Trophoblast cell (in vitro differentiated cells and primary cell): ENCODE results near the gene STRN4.
"Not testable (repeated sequence)": the region's sequence is repeated elsewhere in the genome, so short reads cannot be mapped to it uniquely, and the experiment has no call there.

Experiments
- DNase-seq, 2 donors: peaks; one replicate each; pipeline ENCODE4 v3.0.0-alpha.2; 2016
- H2AFZ ChIP-seq: 2 replicates; pipeline ENCODE4 v1.6.1; 2013; ENCODE audit warnings: low read length, moderate library complexity, mild to moderate bottlenecking; ENCODE audit not compliant: insufficient read depth, poor library complexity
- H2AK5ac ChIP-seq: 2 replicates; pipeline ENCODE4 v1.6.1; 2013; ENCODE audit warnings: mild to moderate bottlenecking, low read length
- H2BK120ac ChIP-seq: 2 replicates; pipeline ENCODE4 v1.6.1; 2013; ENCODE audit warnings: low read length, mild to moderate bottlenecking, moderate library complexity; ENCODE audit not compliant: insufficient read depth, poor library complexity
- H2BK12ac ChIP-seq: 2 replicates; pipeline ENCODE4 v1.6.1; 2013; ENCODE audit warnings: mild to moderate bottlenecking, low read length, moderate library complexity
- H2BK5ac ChIP-seq: 2 replicates; pipeline ENCODE4 v1.6.1; 2013; ENCODE audit warnings: low read length, low read depth, moderate library complexity, mild to moderate bottlenecking; ENCODE audit not compliant: poor library complexity
- H3K14ac ChIP-seq: 2 replicates; pipeline ENCODE4 v1.6.1; 2013; ENCODE audit warnings: mild to moderate bottlenecking, low read length
- H3K18ac ChIP-seq: 2 replicates; pipeline ENCODE4 v1.6.1; 2013; ENCODE audit warnings: mild to moderate bottlenecking, low read length
- H3K23ac ChIP-seq: 2 replicates; pipeline ENCODE4 v1.6.1; 2013; ENCODE audit warnings: low read length
- H3K27ac ChIP-seq: 2 replicates; pipeline ENCODE4 v1.5.1; 2013; ENCODE audit warnings: low read depth, mild to moderate bottlenecking, inconsistent platforms, low read length, moderate library complexity
- H3K27me3 ChIP-seq: 2 replicates; pipeline ENCODE4 v1.6.1; 2013; ENCODE audit warnings: inconsistent platforms, mild to moderate bottlenecking, low read length, moderate library complexity; ENCODE audit not compliant: insufficient read depth
- H3K36me3 ChIP-seq, 2 experiments: 1 replicate in 1 of 2; 2 replicates in 1 of 2; pipeline ENCODE4 v1.6.1; 2013; ENCODE audit warnings: low read length in 2 of 2, mild to moderate bottlenecking in 2 of 2, moderate library complexity in 1 of 2; ENCODE audit not compliant: insufficient read depth in 2 of 2, control insufficient read depth in 1 of 2
- H3K4ac ChIP-seq: 2 replicates; pipeline ENCODE4 v1.6.1; 2013; ENCODE audit warnings: low read depth, mild to moderate bottlenecking, low read length, moderate library complexity
- H3K4me1 ChIP-seq, 2 experiments: 1 replicate in 1 of 2; 2 replicates in 1 of 2; pipeline ENCODE4 v1.6.1; 2013; ENCODE audit warnings: low read length in 2 of 2, mild to moderate bottlenecking in 2 of 2, moderate library complexity in 1 of 2; ENCODE audit not compliant: insufficient read depth in 2 of 2, control insufficient read depth in 1 of 2
- H3K4me2 ChIP-seq: 2 replicates; pipeline ENCODE4 v1.6.1; 2013; ENCODE audit warnings: inconsistent platforms, mild to moderate bottlenecking, low read length, moderate library complexity
- H3K4me3 ChIP-seq: 2 replicates; pipeline ENCODE4 v1.5.1; 2013; ENCODE audit warnings: mild to moderate bottlenecking, low read depth, low read length, inconsistent platforms
- H3K79me1 ChIP-seq: one replicate; pipeline ENCODE4 v1.6.1; 2013; ENCODE audit warnings: low read length
- H3K79me2 ChIP-seq: 2 replicates; pipeline ENCODE4 v1.6.1; 2013; ENCODE audit warnings: low read length, mild to moderate bottlenecking; ENCODE audit not compliant: control insufficient read depth, insufficient read depth, poor library complexity
- H3K9ac ChIP-seq: 2 replicates; pipeline ENCODE4 v1.6.1; 2013; ENCODE audit warnings: mild to moderate bottlenecking, low read length
- H3K9me3 ChIP-seq: 2 replicates; pipeline ENCODE4 v1.6.1; 2013; ENCODE audit warnings: low read depth, mild to moderate bottlenecking, control low read depth, inconsistent platforms, low read length; ENCODE audit not compliant: insufficient read depth
- H4K12ac ChIP-seq: 2 replicates; pipeline ENCODE4 v1.6.1; 2013; ENCODE audit warnings: low read depth, mild to moderate bottlenecking, low read length, moderate library complexity
- H4K8ac ChIP-seq: 2 replicates; pipeline ENCODE4 v1.6.1; 2013; ENCODE audit warnings: low read depth, mild to moderate bottlenecking, low read length, moderate library complexity
- H4K91ac ChIP-seq: one replicate; pipeline ENCODE4 v1.6.1; 2013; ENCODE audit warnings: low read depth, mild to moderate bottlenecking, low read length, moderate library complexity
- WGBS: extraction: QIAGEN DNeasy Blood & Tissue Kit; methylation state at CpG from one replicate; pipeline ENCODE4 v1.1.7; 2013; ENCODE audit warnings: missing lambda C conversion rate; ENCODE audit not compliant: insufficient read length, insufficient coverage; ENCODE audit errors: extremely low coverage; 5-methylcytosine and 5-hydroxymethylcytosine counted together

Gene STRN4

DNA sequence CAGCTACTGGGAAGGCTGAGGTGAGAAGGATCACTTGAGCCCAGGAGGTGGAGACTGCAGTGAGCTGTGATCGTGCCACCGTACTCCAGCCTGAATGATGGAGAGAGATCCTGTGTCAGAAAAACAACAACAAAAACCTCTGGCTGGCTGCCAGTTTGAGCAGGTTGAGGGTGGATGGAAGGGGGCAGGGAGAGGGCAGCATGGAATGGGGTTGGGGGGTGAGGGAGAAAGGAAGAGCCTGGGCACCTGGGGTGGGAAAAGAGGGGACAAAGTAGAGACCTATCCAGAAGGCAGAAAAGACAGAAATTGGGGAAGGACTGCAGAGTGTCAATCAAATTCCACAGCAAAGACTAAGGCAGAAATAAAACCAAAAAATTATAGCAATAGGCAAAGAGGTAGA, 37.4 kb upstream of the STRN4 start:
- Histone ChIP-seq H3K9ac (no peak overlapping the region), H3K4me1 (peaks cover 15 to 23% of the 10 kb centered on the region in 2 experiments), H2AFZ (no peak overlapping the region), H3K27ac (no peak overlapping the region), H3K23ac (no peak overlapping the region), H2BK5ac (no peak overlapping the region), H3K4ac (no peak overlapping the region), H2AK5ac (no peak overlapping the region), H3K4me2 (peak overlapping the region; percentile 88), H4K12ac (no peak overlapping the region), H3K36me3 (peaks cover 38 to 45% of the 10 kb centered on the region in 2 experiments), H2BK12ac (no peak overlapping the region), H3K79me1 (peaks cover 36% of the 10 kb centered on the region), H3K79me2 (peaks cover 28% of the 10 kb centered on the region), H3K14ac (no peak overlapping the region), H4K8ac (no peak overlapping the region), H3K27me3 (no peaks in the 10 kb centered on the region), H3K9me3 (peaks cover 5% of the 10 kb centered on the region), H3K18ac (no peak overlapping the region), H4K91ac (peak overlapping the region; percentile 70), H2BK120ac (peak overlapping the region; percentile 26), H3K4me3 (no peak overlapping the region)
- DNase-seq: no peak
- no CpG with 5 or more reads among the region's 2 CpGs for WGBS

DNA sequence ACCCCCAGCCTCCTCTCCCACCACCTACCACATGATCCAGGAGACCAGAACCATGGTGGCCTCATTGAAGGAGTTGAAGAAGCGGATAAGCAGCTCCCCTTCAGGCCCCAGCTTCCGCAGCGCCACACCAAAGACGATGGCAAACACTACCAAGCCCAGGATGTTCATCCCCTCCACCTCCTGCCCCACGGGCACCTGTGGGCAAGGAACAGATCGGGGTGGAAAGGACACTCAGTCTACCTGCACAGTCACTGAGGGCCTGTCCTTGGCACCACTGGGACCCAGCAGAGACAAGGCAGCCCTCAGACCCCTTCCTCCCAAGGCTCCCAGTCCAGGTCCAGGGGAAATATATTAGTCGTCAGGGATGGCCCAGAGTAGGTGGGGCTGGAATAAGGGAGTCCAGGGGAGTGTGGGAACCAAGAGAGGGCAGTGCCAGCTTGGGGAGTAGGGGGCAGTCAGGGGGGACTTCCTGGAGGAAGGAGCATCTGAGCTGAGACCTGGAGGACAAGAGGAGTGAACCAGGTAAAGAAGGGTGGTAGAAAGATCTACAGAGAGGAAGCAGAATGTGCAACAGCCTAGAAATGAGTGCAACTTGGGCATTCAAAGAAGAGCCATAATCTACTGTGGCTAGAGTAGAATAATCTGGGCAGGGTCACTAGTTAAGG, 36.2 kb upstream of the STRN4 start:
- Histone ChIP-seq H2AFZ (no peak overlapping the region), H3K18ac (peak overlapping the region; percentile 18), H3K9me3 (peaks cover 7% of the 10 kb centered on the region), H3K23ac (no peak overlapping the region), H2BK120ac (no peak overlapping the region), H3K79me1 (peaks cover 27% of the 10 kb centered on the region), H2AK5ac (no peak overlapping the region), H3K4me2 (no peak overlapping the region), H3K4me3 (no peak overlapping the region), H3K4ac (no peak overlapping the region), H3K27me3 (no peaks in the 10 kb centered on the region), H2BK12ac (no peak overlapping the region), H4K8ac (no peak overlapping the region), H3K36me3 (peaks cover 46 to 56% of the 10 kb centered on the region in 2 experiments), H4K12ac (no peak overlapping the region), H3K4me1 (peaks cover 15 to 22% of the 10 kb centered on the region in 2 experiments), H3K14ac (no peak overlapping the region), H2BK5ac (no peak overlapping the region), H3K79me2 (peaks cover 20% of the 10 kb centered on the region), H3K9ac (no peak overlapping the region), H4K91ac (no peak overlapping the region), H3K27ac (no peak overlapping the region)
- no CpG with 5 or more reads among the region's 7 CpGs for WGBS
- no peak for DNase-seq

DNA sequence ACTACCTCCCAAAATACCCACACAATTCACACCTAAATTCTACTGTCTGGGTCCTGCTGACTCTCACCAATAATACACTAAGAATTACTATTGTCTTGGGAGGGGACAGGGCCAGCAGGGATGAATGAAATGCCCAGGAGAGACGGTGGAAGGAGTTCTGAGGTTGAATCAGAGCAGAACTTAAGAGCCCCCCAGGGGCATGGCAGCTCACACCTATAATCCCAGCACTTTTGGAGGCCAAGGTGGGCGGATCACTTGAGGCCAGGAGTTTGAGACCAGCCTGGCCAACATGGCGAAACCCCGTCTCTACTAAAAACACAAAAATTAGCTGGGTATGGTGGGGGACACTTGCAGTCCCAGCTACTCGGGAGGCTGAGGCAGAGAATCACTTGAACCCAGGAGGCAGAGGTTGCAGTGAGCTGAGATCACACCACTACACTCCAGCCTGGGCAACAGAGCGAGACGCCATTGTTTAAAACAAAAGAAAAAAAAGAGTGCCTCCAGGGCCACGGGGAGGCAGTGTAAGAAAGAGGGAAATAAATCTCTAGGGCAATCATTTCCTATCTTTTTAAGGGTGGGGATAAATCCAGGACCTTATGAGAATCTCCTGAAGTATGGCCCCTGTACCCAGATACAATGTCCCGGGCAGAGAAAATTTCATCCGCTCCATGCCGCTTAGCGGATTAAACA, 31.9 kb upstream of the STRN4 start:
- not testable (repeated sequence) for H4K91ac ChIP-seq, H4K8ac ChIP-seq

DNA sequence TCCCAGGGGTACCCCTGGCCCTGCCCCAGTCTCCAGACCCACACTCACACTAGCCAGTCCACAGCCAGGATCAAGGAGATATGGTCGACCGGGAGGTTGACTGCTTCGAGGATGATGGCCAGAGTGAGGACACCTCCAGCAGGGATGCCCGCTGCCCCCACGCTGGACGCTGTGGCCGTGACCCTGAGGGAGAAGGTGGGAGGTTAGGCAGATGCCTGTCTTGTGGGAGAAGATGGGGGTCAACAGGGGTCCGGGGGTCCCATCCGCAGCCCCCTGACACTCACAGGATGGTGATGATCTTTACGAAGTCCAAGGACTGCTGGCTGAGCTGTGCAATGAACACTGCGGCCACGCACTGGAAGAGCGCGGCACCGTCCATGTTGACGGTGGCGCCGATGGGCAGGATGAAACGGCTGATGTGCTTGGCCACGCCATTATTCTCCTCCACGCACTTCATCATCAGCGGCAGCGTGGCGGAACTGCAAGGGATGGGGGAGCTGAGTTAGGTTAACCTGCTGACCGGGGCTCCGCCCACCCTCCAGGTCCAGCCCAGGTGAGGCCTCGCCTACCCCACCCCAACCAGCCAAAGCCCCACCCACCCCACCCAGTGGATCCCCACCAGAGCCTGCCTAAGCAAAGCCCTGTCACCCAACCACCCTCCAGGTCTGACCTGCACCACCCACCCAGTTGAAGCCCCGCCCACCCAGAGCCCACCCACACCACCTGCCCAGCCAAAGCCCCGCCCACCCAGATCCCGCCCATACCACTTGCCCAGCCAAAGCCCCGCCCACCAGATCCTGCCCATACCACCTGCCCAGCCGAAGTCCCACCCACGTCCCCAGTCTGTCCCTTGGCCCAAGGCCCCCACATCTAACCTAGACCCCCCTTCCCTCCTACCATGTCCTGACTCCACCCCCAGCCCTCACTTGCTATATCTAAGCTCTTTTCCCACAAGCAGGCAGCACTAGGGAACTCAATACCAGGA, 31.0 kb upstream of the STRN4 start:
- Histone ChIP-seq H3K4me2 (no peak overlapping the region), H3K4me3 (no peak overlapping the region), H3K9ac (no peak overlapping the region), H4K91ac (no peak overlapping the region), H2AK5ac (no peak overlapping the region), H2BK5ac (no peak overlapping the region), H2BK120ac (no peak overlapping the region), H3K23ac (no peak overlapping the region), H2BK12ac (no peak overlapping the region), H2AFZ (no peak overlapping the region), H3K9me3 (peaks cover 4% of the 10 kb centered on the region), H4K8ac (no peak overlapping the region), H3K79me1 (no peaks in the 10 kb centered on the region), H3K79me2 (no peaks in the 10 kb centered on the region), H3K4ac (no peak overlapping the region), H3K27ac (no peak overlapping the region), H3K18ac (no peak overlapping the region), H3K4me1 (no peaks in the 10 kb centered on the region), H3K36me3 (peaks cover 54 to 60% of the 10 kb centered on the region in 2 experiments), H3K14ac (no peak overlapping the region), H3K27me3 (no peaks in the 10 kb centered on the region), H4K12ac (no peak overlapping the region)
- WGBS: no CpG with 5 or more reads among the region's 33 CpGs
- no peak for DNase-seq

More for the DNA sequence above, 31.9 kb upstream of the STRN4 start:
- not testable (repeated sequence) for H3K9ac ChIP-seq, H3K27ac ChIP-seq, H3K4me2 ChIP-seq, H3K79me1 ChIP-seq, H3K14ac ChIP-seq, H2BK120ac ChIP-seq, H2AFZ ChIP-seq, H2AK5ac ChIP-seq, H3K23ac ChIP-seq, H3K4me1 ChIP-seq, H2BK5ac ChIP-seq, H3K4ac ChIP-seq, H3K79me2 ChIP-seq, H4K12ac ChIP-seq, H2BK12ac ChIP-seq, DNase-seq, H3K4me3 ChIP-seq, H3K18ac ChIP-seq, H3K9me3 ChIP-seq, H3K27me3 ChIP-seq
- peaks cover 63 to 69% of the 10 kb centered on the region in 2 experiments for H3K36me3 ChIP-seq
- no CpG with 5 or more reads among the region's 12 CpGs for WGBS
